Left ventricle myocardium inferior (tissue), 1 donor: ENCODE data around the gene LRP3. TPM values are rescaled to one million over a fixed set of nuclear protein-coding genes. Genes with fewer than 3 reads are reported as not detected.

Source experiments
- DNase-seq: peaks from one replicate; pipeline ENCODE4 v3.0.0-alpha.2; 2020
- H3K27ac ChIP-seq: fragments of 200-600 bp; replicated peaks from 2 replicates; pipeline ENCODE4 v1.8.0; 2021
- H3K27me3 ChIP-seq: fragments of 200-600 bp; 2 replicates; pipeline ENCODE4 v1.8.0; 2021; ENCODE audit warnings: low read depth
- H3K36me3 ChIP-seq: fragments of 200-600 bp; 2 replicates; pipeline ENCODE4 v1.8.0; 2021
- H3K4me1 ChIP-seq: fragments of 200-600 bp; 2 replicates; pipeline ENCODE4 v1.8.0; 2021
- H3K4me3 ChIP-seq: fragments of 200-600 bp; 2 replicates; pipeline ENCODE4 v1.8.0; 2021; ENCODE audit warnings: mild to moderate bottlenecking, moderate library complexity
- H3K9me3 ChIP-seq: fragments of 200-600 bp; replicated peaks from 2 replicates; pipeline ENCODE4 v1.8.0; 2021
- intact Hi-C: fragments of 100-400 bp; cut with micrococcal nuclease; formaldehyde crosslinking; loops from one replicate; pipeline ENCODE4 v1.11.0; 2022
- total RNA-seq: library from RNA; stranded (reverse); fragmentation: NEBNext Ultra II Directional; extraction: Animal tissue kit (Norgen Biotek cat#: 25700); gene quantifications from one replicate; pipeline ENCODE4 v1.2.1, GENCODE V29; 2021
- TF ChIP-seq, protein P1 (sequence below): fragments of 200-600 bp; IDR thresholded peaks from 2 replicates; pipeline ENCODE4 v1.8.0; 2021; ENCODE audit warnings: antibody characterized with exemption, mild to moderate bottlenecking, borderline replicate concordance
- donor health status: DM: no; HTN: yes; CAD: no; lungs with severe emphysema.

Gene LRP3
- total RNA-seq, 1 donor from 2014 or later: 20.8 TPM

DNA sequence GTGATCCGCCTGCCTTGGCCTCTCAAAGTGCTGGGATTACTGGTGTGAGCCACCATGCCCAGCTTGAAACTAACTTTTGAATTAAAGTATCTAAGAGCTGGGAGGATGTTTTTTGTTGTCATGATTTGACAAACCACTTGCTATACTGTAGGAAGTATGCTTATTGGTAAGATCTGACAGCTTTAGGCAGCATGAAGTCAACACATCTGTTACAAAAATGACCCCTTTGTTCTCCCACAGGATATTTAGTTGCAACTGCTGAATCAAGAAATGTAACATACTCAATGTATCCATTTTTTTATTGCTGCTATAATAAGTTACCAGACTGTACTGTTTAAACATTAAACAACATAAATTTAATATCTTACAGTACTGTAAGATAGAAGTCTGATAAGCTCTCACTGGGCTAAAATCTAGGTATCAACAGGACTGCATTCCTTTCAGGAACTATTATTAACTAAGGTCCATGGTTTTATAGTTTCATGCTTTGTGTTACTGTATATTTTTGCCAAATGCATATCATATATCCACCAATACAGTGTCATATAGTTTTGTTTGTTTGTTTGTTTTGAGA is 22.8 kb upstream of the LRP3 start:
- Histone ChIP-seq H3K27me3 (no peaks in the 10 kb centered on the region), H3K9me3 (peaks cover 11% of the 10 kb centered on the region), H3K4me3 (no peak overlapping the region), H3K36me3 (no peaks in the 10 kb centered on the region), H3K4me1 (peaks cover 26% of the 10 kb centered on the region), H3K27ac (no peak overlapping the region)
- intact Hi-C loops: no loop called here
- TF ChIP-seq, protein P1, sequence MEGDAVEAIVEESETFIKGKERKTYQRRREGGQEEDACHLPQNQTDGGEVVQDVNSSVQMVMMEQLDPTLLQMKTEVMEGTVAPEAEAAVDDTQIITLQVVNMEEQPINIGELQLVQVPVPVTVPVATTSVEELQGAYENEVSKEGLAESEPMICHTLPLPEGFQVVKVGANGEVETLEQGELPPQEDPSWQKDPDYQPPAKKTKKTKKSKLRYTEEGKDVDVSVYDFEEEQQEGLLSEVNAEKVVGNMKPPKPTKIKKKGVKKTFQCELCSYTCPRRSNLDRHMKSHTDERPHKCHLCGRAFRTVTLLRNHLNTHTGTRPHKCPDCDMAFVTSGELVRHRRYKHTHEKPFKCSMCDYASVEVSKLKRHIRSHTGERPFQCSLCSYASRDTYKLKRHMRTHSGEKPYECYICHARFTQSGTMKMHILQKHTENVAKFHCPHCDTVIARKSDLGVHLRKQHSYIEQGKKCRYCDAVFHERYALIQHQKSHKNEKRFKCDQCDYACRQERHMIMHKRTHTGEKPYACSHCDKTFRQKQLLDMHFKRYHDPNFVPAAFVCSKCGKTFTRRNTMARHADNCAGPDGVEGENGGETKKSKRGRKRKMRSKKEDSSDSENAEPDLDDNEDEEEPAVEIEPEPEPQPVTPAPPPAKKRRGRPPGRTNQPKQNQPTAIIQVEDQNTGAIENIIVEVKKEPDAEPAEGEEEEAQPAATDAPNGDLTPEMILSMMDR: no peak
- DNase-seq: no peak

DNA sequence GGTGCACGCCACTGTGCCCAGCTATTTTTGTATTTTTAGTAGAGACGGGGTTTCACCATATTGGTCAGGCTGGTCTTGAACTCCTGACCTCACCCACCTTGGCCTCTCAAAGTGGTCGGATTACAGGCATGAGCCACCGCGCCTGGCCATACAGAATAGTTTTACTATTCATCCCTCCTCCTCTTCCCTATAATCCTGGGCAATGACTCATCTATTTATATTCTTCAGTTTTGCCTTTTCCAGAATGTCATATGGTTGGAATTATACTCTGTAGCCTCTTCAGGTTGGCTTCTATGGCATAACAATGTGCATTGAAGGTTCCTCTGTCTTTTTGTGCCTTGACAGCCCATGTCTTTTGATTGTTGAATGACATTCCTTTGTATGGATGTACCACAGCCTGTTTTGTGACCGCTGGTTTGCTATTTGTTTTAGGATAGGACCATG is 22.2 kb upstream of the LRP3 start:
- H3K36me3 ChIP-seq: no peaks in the 10 kb centered on the region
- no peaks in the 10 kb centered on the region for H3K27me3 ChIP-seq
- intact Hi-C loops: no loop called here

GRCh38 chr19:33174186-33174585 is 19.9 kb upstream of the LRP3 start:
- Histone ChIP-seq H3K27ac (no peak overlapping the region), H3K9me3 (no peaks in the 10 kb centered on the region), H3K27me3 (no peaks in the 10 kb centered on the region), H3K36me3 (no peaks in the 10 kb centered on the region), H3K4me3 (no peak overlapping the region), H3K4me1 (peaks cover 47% of the 10 kb centered on the region)
- TF ChIP-seq, protein P1: no peak
- intact Hi-C loops: no loop called here
- no peak for DNase-seq

More for the DNA sequence above, 22.2 kb upstream of the LRP3 start:
- Histone ChIP-seq H3K9me3 (peaks cover 10% of the 10 kb centered on the region), H3K4me3 (no peak overlapping the region), H3K27ac (no peak overlapping the region), H3K4me1 (peaks cover 30% of the 10 kb centered on the region)
- TF ChIP-seq, protein P1: no peak
- DNase-seq: no peak

- intact Hi-C loops: no loop called here
- H3K27ac ChIP-seq: peak overlapping the region; percentile 97
- no peaks in the 10 kb centered on the region for H3K9me3 ChIP-seq
- TF ChIP-seq, protein P1: no peak
- peaks cover 47% of the 10 kb centered on the region for H3K4me1 ChIP-seq
- peak overlapping the region; percentile 89 for H3K4me3 ChIP-seq
- H3K27me3 ChIP-seq: no peaks in the 10 kb centered on the region
- H3K36me3 ChIP-seq: no peaks in the 10 kb centered on the region
- no peak for DNase-seq
Measured at GRCh38 chr19:33175156-33175782, 18.9 kb upstream of the LRP3 start.

GRCh38 chr19:33175886-33176669 is 18.1 kb upstream of the LRP3 start:
- Histone ChIP-seq H3K27ac (peak overlapping the region; percentile 97), H3K27me3 (no peaks in the 10 kb centered on the region), H3K4me1 (peaks cover 47% of the 10 kb centered on the region), H3K9me3 (no peaks in the 10 kb centered on the region), H3K36me3 (no peaks in the 10 kb centered on the region), H3K4me3 (peak overlapping the region; percentile 89)
- TF ChIP-seq, protein P1: no peak
- no peak for DNase-seq
- intact Hi-C loops: no loop called here
